HG03558 (cell line): ENCODE measurements around the gene CRTAC1.

Source experiments
- ATAC-seq: cut with Tn5 transposase; IDR thresholded peaks from one replicate; pipeline ENCODE4 v1.9.1; 2021; ENCODE audit warnings: moderate number of reproducible peaks; ENCODE audit not compliant: unreplicated experiment; ENCODE audit errors: extremely low read depth

CRTAC1 gene

DNA sequence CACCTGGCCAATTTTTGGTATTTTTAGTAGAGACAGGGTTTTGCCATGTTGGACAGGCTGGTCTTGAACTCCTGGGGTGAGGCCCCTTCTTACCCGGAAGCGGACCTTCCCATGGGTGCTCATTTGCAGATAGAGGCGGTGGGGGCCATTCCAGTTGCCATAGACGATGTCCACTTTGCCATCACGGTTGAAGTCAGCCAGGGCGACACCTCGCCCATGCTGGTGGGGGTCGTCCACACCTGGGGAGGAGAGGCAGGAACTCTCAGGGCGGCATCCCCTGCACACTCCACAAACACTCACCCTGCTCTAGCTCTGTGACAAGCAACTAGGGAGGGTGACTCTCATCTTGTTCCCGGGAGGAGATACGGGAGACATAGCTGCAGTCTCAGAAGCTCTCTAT is 125.8 kb downstream of the CRTAC1 start:
- no peak for ATAC-seq

GRCh38 chr10:97904018-97904381 is 126.4 kb downstream of the CRTAC1 start:
- no peak for ATAC-seq

- ATAC-seq: no peak
Observed at GRCh38 chr10:97903128-97904017, 127.0 kb downstream of the CRTAC1 start.

DNA sequence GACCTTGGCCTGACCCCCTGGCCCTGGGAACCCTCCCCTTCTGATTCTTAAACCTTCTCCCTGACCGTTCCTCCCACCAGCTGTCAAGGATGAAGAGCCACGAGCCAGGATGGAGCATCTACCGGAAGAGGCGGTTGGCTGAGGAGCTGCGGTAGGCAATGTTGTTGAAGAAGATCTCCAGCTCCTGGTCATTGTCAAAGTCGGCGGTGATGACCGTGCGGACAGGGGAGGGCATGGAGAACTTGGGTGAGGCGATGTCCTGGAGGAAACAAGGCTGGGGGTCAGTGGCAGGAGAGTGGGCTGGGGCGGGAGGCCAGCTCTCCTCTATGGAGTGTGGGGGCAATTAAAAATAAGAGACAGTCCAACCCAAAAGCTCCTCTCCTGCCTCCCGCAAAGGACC is 129.0 kb downstream of the CRTAC1 start:
- no peak for ATAC-seq

DNA sequence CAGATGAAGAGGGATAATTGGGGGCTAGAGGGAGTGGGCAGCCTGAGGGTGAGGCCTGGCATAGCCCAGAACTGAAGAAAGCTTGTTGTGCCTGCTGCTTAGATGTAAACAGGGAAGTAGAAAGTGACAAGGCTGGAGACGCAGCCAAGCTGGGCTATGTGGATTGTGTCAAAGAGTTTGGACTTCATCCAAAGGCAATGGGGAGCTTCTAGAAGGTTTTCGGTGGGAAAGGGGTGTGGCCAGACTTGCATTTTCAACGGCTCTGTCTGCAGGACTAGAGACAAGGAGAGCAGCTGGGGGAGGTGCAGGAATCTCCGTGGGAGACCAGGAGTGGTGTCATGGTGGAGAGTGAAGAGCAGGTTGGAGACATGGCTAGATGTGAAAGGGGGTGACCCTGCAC is 132.0 kb downstream of the CRTAC1 start:
- ATAC-seq: no peak

DNA sequence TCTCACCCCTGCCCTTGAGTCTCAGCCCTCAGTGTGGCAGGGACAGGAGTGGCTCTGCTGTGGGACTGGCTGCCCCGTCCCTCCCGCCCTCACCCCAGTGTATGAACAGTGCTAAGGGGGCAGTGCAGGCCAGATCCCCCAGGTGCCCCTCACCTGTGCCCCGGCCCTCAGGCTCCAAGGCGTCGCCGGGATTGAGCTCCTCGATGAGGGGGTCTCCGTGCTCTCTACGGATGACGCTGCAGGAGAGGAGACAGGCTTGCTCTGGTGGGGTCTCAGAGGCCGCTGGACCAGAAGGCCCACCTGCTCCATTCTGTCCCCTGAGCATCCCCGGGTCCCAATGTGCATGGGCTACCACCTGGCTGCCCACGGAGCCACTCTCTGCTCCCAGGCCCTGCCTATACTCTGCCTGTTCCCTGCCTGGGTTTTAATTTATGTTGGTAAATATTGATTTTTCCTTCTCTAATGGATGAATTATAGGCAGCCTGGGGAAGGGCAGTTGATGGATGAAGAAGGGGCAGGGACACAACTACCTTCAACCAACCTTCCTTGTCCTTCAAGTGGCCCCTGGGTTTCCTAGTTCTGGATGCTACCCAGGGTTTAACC is 133.6 kb downstream of the CRTAC1 start:
- no peak for ATAC-seq

GRCh38 chr10:97895915-97896314 is 134.5 kb downstream of the CRTAC1 start:
- no peak for ATAC-seq

GRCh38 chr10:97895084-97895483 is 135.3 kb downstream of the CRTAC1 start:
- no peak for ATAC-seq

- no peak for ATAC-seq
Observed at GRCh38 chr10:97894092-97894491, 136.3 kb downstream of the CRTAC1 start.

DNA sequence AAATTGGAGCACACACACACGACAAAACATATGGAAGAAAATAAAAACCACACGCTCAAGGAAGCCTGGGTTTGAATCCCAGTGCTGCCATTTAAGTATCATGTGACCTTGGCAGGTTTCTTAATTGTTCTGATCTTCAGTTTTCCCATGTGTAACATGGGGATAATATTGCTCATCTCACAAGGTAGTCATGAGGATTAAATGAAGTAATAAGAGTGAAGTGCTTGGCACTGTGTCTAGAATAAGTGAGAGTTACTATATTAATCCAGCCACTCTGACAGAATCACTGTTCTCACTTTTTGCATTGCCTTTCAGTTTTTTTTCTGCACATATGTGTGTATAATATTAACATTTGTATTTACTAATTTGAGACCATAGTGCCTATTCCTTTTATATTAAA is 137.5 kb downstream of the CRTAC1 start:
- no peak for ATAC-seq

GRCh38 chr10:97892506-97892905 is 137.9 kb downstream of the CRTAC1 start:
- no peak for ATAC-seq

- ATAC-seq: no peak
Observed at GRCh38 chr10:97891497-97892167, 138.8 kb downstream of the CRTAC1 start.

DNA sequence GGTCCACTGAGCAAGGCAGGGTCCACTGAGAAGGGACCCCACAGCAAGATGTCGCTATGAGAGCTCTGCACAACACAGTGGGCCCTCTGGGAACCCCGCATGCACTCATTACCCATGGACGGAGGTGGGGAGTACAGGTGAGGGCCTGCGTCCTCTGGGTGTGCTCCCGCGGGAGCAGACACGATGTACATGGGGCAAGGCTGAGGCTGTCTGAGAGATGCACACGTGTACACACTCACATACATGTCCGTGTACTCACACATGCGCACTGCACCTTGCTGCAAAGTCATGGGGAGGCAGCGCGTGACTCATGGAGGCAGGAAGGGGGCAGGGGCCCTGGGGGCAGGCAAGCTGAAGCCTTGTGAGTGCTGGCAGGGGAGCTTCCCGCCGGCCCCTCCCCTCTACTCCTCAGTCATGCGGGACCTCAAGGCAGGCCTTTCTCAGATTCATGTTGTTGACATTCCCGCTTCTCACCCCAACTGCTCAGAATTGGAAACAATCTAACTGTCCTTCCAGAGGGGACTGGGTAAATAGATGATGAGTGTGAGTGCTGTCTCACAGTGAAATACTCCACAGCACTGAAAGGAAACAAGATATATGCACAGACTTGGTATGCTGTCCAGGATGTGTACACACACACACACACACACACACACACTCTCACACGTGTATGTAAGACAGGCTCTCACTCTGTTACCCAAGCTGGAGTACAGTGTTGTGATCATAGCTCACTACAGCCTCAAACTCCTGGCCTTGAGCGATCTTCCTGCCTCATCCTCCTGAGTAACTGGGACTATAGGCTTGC is 140.8 kb downstream of the CRTAC1 start:
- ATAC-seq: no peak

DNA sequence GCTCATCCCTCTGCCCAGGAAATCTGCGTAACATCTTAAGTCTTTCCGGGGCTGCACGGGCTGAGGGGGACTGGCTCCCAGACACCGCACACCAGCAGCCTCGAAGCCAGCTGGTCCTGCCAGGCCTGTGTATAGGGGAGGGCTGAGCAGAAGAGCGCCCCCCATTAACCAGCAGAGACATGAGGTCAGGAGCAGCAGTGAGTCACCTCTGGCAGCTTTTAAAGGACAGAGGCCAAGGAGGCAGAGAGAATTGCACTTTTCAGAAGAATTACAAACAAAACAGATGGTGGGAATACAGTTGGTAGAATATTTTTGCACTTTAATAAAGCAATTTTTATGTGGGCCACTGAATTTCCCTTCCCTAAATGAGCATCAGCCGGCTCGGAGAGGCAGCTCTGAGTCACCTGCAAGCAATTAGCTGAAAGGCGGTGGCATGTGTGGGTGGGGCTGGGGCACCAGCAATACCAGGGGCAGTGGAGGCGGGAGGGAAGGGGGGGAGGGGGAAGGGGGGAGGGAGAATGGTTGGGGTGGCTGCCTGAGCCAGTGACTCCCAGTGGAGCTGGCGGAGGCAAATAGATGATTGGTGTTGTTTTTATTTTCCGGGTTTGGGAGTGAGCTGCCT is 141.7 kb downstream of the CRTAC1 start:
- no peak for ATAC-seq

DNA sequence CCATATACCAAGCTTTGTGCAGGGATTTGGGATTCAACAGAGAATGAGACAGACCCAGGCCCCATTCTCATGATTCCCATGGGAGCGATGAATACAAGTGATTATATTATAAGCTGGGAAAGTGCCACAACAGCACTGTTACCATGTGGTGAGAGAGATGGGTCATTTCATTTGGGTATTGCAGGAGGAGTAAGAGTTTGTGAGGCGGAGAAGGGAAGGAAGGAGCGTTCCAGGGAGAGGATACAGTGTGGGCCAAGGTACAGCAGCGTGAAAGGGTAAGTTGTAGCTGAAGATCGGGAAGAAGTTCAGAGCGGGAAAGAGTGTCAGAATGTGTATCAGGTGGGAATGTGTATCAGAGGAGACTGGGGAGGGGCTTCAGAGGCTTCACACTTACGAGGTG is 142.3 kb downstream of the CRTAC1 start:
- no peak for ATAC-seq

GRCh38 chr10:97887399-97887798 is 143.0 kb downstream of the CRTAC1 start:
- ATAC-seq: no peak

DNA sequence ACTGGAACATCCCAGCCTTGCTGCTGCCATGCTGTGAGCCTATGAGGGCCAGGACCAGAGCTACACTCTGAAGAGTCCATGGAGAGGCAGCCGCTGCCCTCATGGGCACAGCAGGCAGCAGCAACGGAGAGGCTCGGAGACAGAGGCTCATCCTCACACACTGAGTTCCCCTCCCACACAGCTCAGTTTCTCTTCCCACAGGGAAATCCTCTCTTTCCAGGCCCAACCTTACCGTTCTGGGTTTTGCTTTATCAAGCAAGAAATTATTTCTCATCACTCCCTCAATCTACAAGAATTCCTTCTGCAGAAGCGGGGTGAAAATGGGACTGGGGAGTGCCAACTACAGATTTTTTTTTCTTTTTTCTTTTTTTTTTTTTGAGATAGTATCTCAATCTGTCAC is 144.1 kb downstream of the CRTAC1 start:
- no peak for ATAC-seq

GRCh38 chr10:97883092-97883485 is 147.3 kb downstream of the CRTAC1 start:
- no peak for ATAC-seq

GRCh38 chr10:97882142-97883091 is 148.0 kb downstream of the CRTAC1 start:
- no peak for ATAC-seq
